ENCODE data around the gene CCDC120.

Gene CCDC120

DNA sequence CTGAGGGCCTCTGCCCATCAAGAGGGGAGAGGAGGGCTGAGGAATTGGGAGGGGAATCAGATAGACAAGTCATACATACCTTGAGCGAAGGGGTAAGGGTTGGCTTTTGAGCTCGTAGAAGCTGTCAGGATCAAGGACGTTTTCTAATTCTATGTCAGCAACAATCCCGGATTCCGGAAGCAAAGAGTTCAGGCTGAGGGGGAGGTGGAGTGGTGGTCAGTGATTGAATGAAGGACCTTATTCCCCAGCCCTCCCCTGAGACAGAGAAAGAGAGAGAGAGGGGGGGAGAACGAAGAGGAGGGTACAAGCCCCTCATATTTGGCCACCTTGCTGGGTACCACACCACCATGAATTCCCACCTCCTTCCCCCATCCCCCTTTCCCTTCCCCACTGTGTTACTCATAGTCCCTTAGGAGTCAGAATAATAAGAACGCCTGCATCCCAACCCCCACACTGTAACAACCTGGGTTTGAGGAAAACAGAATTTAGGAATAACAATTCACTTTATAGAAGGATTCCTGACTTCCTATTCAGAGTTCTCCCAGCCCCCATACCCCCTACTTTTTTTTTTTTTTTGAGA lies 18.3 kb upstream of the CCDC120 start:
- TF ChIP-seq, protein P1, sequence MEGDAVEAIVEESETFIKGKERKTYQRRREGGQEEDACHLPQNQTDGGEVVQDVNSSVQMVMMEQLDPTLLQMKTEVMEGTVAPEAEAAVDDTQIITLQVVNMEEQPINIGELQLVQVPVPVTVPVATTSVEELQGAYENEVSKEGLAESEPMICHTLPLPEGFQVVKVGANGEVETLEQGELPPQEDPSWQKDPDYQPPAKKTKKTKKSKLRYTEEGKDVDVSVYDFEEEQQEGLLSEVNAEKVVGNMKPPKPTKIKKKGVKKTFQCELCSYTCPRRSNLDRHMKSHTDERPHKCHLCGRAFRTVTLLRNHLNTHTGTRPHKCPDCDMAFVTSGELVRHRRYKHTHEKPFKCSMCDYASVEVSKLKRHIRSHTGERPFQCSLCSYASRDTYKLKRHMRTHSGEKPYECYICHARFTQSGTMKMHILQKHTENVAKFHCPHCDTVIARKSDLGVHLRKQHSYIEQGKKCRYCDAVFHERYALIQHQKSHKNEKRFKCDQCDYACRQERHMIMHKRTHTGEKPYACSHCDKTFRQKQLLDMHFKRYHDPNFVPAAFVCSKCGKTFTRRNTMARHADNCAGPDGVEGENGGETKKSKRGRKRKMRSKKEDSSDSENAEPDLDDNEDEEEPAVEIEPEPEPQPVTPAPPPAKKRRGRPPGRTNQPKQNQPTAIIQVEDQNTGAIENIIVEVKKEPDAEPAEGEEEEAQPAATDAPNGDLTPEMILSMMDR (IDR thresholded peaks at IDR 0.05; ENCODE audit: low read depth, low read length), result no peak
- DNase-seq (ENCODE audit: extremely low read depth, low read depth), result no peak

DNA sequence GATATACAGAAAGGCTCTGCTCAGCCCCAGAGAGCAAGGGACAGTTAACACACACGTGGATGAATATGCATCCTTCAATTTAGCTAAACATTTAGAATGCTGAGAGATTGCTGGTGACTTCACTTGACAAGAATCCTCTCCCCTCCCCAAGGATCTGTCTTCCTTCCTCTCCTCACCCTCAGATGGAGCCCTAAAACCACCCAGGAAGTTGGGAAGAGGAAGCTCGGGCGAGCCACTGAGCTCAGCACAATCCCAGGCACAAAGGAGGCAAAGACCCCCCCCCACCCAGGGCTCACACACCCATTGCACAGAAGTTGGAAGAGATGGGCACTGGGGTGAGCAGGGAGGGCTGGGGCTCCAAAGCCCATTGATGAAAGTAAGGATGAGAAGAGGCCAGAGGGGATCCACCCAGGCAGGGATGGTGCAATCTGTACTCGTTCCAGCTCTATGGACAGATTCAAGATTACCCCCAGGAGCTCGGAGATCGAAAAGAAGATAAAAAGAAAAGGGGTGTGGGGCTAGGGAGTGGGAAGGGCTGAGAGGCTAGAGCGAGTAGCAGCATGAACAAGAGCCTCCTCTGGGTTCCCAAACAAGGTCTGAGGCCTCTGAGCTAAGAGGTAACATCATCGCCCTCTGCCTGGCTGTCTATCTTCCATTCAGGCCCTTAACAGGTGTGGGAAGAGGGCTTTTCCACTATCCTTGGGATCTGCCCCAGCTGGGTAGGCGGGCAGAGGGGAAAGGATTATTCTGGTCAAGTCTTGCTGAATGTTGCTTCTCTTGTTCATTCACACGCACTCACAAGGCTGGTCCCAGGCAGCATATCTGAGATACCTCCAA lies 16.8 kb upstream of the CCDC120 start:
- TF ChIP-seq, protein P1 (IDR thresholded peaks at IDR 0.05; ENCODE audit: low read depth, low read length), result no peak
- DNase-seq (ENCODE audit: extremely low read depth, low read depth), result no peak

DNA sequence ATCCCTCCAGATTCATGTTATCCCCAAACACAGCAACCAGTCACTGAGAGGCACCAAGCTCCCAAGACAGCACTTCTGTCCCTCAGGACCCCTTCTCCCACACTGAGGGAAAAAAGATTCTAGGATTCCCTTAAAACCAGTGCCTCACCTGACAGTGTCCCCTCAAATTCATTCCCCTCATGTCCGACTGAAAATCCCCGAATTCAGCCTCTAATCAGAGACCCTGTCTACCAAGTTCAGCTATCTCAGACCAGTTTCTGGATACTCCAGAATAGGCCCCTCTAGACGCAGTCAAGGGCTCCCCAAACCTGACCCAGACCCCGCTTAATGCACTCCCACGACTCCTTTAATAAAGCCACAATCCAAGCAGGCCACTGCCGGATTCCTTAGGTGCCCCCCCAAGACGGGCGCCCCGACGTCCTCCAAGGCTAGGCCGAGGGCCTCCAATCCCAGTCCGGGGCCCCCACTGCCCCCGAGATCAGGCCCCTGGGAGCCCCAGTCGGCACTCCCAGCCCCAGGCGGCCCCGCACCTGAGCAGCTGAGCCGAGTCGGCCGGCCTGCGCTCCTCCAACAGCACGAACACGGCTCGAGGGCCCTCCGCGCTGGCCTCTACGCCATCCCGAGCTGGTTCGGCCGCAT lies 16.1 kb upstream of the CCDC120 start:
- DNase-seq (ENCODE audit: extremely low read depth, low read depth), result no peak
- TF ChIP-seq, protein P1 (IDR thresholded peaks at IDR 0.05; ENCODE audit: low read depth, low read length), result no peak

DNA sequence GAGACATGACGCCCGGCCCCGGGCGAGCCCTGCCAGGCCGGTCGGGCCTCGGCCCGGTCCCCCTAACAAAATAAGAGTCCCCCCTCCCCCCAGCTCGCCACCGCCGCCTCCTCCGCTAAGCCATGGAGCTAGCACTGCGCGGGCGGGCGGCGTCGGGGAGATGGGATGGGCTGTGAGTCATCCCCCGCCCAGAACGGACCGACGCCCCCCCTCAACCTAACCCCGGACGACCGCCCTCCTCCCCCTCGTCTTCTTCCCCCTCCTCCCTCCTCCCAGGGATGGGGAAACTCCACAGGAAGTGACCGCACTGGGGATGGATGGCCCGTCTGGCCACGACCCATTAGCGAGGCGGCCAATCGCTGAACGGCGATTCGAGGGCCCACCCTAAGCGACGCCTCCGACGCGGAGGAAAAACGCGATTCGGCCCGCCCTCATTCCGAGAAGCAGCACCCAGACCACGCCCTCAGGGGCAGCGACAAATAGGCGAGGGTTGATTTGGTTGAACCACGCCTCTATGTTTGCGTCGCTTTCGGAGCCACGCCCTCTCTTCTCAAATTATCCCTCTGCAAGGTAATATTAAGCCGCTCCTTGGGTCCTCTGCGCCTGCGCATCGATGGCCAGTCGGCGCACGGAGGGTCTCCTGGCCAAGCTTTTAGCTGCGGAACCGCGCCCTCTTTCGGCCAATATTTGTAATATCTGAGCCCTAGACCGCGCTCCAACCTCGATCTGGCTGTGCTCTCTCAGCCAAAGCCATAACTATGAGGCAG lies 15.4 kb upstream of the CCDC120 start, which contains the start of gene TFE3:
TSS of gene TFE3 (minus strand) at position 138 of the 767 bp plus-strand sequence. CDS start at position 7, 131 bp downstream.
- TF ChIP-seq, protein P1 (IDR thresholded peaks at IDR 0.05; ENCODE audit: low read depth, low read length), result peak; percentile 50
- DNase-seq (ENCODE audit: extremely low read depth, low read depth), result peak; percentile 98

DNA sequence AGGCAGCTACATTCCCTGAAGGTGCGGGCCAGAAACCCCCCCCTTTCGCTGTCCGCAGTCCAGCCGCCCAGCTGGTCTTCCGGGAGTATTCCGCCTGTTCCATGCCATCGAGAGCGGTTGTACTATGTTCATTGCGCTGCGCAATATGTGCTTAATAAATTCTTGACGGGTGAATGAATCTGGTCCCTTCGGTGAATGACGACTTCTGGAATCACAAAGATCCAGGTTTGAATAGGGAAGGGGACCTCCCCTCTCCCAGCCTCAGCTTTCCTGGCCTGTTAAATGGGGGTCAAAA lies 14.9 kb upstream of the CCDC120 start:
- DNase-seq (ENCODE audit: extremely low read depth, low read depth), result no peak
- TF ChIP-seq, protein P1 (IDR thresholded peaks at IDR 0.05; ENCODE audit: low read depth, low read length), result no peak

DNA sequence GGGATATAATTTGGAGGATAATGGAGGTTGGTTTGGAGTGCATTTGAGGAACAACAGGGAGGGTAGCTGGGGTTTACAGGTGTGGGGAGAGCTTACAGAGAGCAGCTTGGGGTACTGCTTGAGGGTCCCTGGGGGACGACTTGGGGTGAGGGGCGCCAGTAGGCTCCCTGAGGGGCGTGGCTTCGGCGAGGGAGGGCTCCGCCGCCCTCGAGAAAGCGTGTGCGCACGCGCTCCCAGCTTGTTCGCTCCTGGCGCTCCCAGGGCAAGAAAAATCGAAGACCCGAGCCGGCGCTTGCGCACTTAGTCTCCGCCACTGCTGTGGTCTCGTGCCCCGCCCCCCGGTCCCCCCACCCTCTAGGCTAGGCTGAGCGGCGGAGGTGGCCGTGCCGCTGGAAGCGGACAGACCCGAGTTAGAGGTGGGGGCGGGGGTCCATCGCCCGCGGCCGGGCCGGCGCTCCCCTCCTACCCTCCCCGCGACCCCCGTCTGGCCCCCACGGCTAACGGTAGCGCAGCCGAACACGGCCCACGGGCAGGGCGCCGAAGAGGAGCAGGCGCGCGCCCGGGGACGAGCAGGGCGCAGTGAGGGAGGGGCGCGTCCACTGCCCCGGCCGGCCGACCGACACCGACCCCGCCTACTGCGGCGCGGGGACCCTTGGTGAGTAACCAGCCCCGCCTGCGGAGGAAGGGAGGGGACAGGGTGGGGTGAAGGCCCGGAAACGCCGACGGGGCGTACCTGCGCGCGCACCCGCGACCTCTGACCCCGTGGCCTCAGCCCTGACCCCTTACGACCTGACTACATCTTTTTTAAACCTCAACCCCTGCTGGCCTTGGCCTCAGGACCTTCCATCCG lies 5.4 kb upstream of the CCDC120 start:
- TF ChIP-seq, protein P1 (IDR thresholded peaks at IDR 0.05; ENCODE audit: low read depth, low read length), result no peak
- no peak for DNase-seq (ENCODE audit: extremely low read depth, low read depth)
